GOT3 (cell line): ENCODE measurements around the gene CLEC2B.
"Not testable (repeated sequence)": the region's sequence is repeated elsewhere in the genome, so short reads cannot be mapped to it uniquely, and the experiment has no call there.

Experiments used
- DNase-seq: peaks from one replicate; lab custom pipeline; 2025; ENCODE audit warnings: mixed read lengths; lab: John Stamatoyannopoulos, UW

Gene CLEC2B

GRCh38 chr12:9869307-9870161 is at the start of gene CLEC2B:
TSS of gene CLEC2B (minus strand) at chr12:9869354.
- no peak for DNase-seq

GRCh38 chr12:9911708-9912107 is 42.6 kb upstream of the CLEC2B start:
- DNase-seq = no peak

DNA sequence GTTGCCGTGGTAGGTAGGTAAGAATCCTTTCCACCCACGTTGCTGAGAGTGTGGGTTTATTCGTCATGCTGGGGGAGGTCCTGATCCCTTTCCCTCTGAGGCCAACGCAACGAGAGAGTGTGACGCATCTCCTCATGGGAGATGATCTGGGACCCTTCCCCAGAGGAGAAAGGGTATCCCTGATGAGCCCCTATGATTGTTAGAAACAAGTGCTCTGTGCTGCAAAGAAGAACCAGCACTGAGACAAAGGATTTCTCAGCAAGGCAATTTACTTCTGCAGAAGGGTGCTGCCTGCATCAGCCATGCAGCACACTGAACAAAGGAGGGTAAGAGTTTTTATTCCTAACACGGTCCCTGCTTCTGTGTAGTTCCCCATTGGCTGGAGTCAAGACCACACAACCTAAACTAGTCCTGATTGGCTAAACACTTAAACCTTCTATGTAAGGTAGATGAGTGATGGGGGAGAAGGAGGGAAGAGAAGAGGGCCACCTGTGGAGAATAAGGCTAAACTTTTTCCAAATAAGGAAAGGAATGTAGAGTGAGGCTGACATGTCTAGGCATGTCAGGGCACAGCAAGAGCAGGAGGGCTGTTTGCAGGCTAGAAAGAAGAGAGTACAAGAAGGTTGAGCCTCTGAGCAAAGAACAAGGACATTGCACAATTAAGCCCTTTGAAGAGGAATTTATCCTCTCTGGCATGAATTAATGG is 41.7 kb upstream of the CLEC2B start:
- no peak for DNase-seq

- DNase-seq = no peak
Measured at GRCh38 chr12:9909724-9910123, 40.6 kb upstream of the CLEC2B start.

GRCh38 chr12:9908350-9908749 is 39.2 kb upstream of the CLEC2B start:
- DNase-seq = no peak

- DNase-seq = no peak
Measured at GRCh38 chr12:9907769-9908168, 38.6 kb upstream of the CLEC2B start.

GRCh38 chr12:9906873-9907272 is 37.7 kb upstream of the CLEC2B start:
- DNase-seq = no peak

GRCh38 chr12:9902539-9903228 is 33.5 kb upstream of the CLEC2B start:
- no peak for DNase-seq

GRCh38 chr12:9900930-9901329 is 31.8 kb upstream of the CLEC2B start:
- DNase-seq = no peak

- DNase-seq = no peak
Measured at GRCh38 chr12:9899209-9899608, 30.1 kb upstream of the CLEC2B start.

DNA sequence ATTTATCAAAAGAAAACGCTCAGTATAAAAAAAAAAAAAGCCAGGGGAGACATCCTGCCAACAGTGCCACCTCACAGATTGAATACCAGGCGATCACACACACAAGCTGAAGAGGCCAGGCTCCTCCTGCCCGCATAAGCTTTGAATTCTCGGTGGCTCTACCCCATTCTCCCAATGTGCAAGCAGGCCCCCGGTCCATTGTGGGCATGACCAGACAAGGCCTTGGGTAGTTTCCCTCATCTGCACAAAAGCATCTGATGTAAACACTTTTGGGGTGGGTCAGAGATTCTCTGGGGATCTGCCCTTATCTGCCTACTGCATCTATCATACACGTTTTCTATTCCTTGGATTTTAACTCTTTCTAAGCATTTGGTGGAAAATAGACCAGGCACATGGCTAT is 28.4 kb upstream of the CLEC2B start:
- DNase-seq = no peak

DNA sequence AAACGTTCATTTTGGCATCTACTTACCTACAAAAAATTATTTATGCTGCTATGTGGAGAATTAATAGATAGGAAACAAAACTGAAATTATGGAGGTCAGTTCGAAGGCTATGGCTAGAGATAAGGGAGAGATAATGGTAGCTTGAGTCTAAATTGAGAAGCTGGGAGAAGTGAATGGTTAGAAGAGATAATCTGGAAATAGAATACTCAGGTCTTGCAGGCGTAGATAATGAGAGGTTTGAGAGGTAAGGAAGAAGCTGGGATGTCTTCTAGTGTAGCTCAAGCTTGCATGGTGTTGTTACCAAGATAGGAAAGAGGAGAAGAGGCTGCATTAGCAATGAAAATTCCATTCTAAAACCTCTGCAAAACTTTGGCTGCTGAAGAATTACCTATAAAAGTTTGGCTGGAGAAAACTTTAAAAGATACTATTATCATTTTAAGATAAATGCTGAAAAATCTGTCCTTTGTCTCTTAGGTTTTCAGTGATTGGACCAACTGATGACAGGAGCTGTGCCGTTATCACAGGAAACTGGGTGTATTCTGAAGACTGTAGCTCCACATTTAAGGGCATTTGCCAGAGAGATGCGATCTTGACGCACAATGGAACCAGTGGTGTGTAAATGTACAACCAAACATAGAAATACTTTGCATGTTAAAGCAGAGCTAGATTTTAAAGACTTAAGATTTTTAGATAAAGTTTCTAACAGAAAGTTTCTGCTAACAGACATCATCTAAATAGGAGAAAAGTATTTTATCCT is 26.2 kb upstream of the CLEC2B start:
- DNase-seq = no peak

DNA sequence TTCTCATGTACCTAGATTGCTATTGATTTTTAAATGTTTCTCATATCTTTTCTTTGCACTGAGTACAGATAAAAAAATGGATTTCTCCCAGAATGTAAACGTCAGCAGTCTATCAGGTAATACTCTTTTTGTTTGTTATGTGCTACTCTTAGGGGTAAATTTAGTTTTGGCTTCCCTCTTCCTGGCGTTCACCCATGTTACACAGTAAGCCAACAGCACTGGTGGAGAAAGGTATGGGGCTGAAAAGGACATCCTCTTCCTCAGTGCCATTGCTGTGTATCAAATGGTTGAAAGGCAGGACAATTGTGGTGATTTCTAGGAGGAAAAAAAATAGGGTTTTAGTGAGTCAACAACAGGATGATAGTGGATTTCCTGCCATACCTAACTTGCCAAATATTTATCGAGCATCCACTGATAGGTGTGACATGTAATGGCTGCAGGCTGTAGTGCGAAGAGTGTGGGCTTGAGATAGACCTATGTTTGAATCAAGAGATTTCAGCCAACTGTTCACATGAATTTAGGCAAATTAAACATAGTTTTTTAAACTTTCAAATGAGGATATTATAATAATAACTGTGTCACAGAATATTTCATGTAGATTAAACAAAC is 19.6 kb upstream of the CLEC2B start:
- no peak for DNase-seq

DNA sequence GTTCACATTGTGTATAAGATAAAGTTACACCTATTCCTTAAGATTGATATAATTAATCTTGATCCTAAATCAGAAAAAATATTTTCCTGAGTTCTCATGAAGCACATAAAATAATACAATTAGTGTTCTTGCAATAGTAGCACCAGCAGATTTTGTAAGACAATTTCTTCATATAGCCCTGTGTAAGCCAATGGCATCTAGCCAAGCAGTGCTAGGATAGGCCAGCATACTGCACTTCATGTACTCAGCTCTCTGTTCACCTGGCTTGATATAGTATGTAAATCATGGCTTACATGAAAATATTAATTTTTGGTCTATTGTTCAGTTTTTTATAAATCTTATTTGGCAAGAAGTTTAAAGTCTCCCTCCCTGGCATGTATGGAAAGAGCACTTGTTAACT is 14.0 kb upstream of the CLEC2B start:
- no peak for DNase-seq

- no peak for DNase-seq
Measured at GRCh38 chr12:9881988-9882387, 12.8 kb upstream of the CLEC2B start.

DNA sequence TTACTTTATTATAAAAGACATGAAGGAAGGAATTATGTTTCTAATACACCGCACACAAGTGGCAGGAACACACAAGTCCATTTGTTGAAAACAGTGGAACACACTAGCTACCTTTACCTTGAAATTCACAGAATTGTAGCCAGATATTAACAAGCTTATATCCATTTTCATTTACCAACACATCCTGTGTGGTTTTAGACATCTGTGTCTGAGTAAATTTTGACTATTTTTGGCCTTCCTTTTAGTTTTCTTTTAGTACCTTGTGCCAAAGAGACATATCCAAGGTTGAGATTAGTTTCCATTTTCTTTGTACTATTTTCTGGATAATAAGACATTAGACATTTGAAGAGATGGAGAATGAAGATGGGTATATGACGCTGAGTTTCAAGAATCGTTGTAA is 12.1 kb upstream of the CLEC2B start, which contains the start of gene KLRF2:
Gene KLRF2 (plus strand): TSS at position 244 of the 400 bp plus-strand sequence. CDS start 107 bp downstream, at position 351.
- no peak for DNase-seq

DNA sequence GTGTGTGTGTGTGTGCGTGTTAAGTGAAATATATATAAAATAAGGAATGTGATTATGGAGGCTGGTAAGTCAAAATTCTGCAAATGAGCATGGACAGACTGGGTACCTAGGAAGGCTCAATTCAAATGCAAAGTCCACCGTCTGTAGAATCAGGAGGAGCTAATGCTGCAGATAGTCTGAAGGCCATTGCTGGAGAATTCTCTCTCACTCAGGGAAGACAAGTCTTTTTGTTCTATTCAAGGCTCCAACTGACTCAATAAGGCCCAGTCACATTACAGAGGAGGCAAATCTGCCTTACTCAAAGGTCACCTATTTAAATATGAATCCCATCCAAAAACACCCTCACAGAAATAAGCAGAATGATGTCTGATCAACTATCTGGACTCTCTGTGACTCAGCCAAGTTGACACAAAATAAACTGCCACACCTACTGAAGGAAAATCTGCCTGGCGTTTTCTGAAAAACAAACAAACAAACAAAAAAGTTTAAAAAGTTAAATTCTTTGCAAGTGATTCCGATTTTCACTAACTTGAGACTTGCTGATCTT is 11.5 kb upstream of the CLEC2B start:
- DNase-seq = no peak

- not testable (repeated sequence) for DNase-seq
Measured at GRCh38 chr12:9876120-9876519, 7.0 kb upstream of the CLEC2B start.

DNA sequence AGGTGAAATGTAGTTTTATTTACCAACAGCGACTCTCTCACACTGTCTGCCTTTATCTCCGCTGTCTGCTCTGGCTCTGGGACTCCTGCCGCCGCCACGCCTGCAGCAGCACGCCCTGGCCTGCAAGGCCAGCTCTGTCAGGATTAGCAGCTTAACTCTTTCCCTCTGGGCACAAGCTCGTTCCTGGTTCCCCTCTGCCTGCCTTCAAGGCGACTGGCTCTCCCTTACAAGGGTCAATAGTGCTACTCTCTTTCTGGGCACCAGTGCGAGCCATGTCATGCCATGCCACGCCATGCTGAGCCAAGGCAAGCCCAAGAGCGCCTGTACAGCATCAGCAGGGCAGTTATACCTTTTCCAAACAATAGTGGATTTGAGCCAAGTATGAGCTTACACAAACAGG is 3.6 kb upstream of the CLEC2B start:
- DNase-seq = no peak

DNA sequence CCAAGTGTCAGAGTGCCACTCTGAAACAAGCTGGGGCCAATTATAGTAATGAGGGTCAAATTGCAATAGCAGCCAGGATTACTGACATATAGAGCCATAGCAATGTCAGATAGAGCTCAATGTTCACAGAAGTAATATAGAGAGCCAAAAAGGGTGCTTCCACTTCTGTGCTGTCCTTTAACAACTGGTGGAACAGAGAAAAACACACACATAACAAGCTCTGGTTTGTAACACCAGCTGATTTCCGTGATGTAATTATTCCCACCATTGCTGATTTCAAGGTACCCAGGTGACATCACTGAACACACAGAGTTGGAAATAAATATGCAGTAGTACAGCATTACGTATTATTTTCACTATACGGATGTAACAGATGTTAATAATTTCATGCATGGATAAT is 3.0 kb upstream of the CLEC2B start:
- DNase-seq = no peak

- DNase-seq = no peak
Measured at GRCh38 chr12:9870286-9870866, 1.2 kb upstream of the CLEC2B start.
